GM18517 (cell line): ENCODE results near the gene NAB2.

Experiments used
- ATAC-seq: cut with Tn5 transposase; IDR thresholded peaks from one replicate; pipeline ENCODE4 v1.9.1; 2021; ENCODE audit warnings: mild to moderate bottlenecking, moderate library complexity; ENCODE audit not compliant: unreplicated experiment

Gene NAB2

DNA sequence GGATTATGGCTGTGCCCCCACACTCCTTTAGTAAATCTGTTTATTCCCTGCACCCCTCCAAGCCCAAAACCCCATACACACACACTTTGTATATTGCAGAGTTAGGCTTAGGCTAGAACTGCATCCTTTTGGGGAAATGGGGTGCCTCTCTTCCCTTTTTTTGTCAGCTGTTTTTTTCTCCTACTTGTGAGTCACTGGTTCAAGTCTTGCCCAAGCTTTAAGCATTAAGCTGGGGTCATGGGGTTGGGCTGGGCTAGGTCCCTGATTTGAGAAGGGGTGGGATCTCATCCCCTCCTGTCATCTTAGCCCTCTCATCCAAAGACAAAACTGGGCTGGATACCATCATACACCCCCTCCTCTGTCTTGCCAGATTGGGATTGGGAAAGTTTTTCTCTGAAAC is 41.0 kb downstream of the NAB2 start:
- no peak for ATAC-seq

DNA sequence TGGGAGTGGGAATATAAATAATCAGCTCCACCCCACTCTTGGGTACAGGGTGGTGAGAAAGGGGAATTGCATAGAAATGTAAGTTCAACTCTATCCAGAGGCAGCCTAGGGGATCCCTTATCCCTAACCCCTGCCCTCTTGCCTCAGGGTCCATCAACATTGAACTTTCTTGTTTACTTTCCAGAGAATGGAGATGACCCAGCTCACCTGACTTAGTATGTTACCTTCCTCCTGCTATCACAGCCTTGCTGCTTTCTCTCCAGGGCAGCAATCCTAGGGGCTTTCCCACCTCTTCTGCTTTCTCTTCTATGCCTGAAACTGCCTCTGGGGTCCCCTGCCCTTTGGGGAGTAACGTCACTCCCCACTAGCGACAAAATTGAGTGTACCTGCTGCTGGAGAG is 42.0 kb downstream of the NAB2 start:
- ATAC-seq = no peak

DNA sequence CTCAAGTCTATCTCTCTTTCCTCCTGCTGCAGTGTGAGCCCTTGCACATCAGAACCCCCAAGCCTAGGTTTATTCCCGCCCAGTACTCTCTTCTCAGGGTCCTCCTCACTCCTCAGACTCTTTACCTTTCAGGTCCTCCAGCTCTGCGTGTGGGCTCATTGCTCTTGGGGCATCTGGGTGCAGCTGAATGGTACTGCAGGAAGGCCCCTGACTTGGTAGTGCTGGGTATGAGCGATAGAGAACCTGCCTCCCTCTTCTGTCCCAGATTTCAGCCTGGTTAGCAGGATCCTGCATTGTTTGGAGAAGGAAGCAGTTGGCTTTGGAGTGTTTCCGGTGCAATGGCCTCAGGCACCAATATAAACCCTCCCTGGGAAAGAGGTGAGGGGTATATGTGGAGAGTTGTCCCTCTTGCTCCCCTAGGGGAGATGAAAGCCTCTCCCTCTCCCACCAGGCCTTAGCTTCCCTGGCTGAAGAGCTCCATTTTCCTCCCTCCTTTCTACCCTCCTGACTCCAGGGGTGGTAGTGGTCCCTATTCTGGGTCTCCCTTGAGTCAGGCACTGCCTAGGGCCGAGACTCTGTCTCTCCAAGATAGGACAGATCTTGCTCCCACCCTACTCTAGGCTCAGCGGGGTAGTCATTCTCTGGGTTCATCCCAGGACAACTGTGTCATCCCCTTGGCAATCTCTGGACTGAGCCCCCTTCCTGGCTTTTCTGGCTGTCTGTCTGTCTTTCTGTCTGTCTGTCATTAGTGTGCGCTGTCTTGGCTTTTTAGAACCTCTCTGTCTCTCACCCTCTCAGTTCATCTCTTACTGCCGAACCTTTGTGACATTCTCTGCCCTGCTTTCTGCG is 43.2 kb downstream of the NAB2 start:
- ATAC-seq = no peak

DNA sequence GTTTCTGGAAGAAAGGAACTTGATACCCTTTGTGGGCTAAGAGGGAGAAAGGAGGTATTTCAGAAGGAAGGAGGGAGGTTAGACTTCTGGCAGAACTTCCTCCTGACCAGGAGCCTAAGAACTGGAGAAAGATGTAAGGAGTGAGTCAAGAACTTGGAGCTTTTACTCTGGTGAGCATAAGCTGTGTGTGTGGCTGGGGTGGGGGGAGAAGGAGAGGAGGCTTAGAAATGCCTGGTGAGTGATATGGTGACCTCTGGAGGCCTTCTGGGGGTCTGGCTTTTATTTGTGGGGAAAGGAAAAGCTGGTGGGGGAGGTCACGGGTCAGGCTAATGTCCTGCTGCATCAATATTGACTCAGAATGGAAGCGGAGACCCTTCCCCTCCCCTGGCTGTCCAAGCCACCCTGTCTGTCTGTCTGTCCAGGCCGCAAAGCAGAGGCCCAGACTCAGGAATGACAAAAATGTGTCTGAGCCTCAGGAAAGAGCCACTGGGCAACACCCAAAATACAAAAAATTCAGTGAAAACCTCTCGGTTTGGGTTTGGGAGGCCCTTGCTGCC is 44.2 kb downstream of the NAB2 start:
- ATAC-seq = no peak

DNA sequence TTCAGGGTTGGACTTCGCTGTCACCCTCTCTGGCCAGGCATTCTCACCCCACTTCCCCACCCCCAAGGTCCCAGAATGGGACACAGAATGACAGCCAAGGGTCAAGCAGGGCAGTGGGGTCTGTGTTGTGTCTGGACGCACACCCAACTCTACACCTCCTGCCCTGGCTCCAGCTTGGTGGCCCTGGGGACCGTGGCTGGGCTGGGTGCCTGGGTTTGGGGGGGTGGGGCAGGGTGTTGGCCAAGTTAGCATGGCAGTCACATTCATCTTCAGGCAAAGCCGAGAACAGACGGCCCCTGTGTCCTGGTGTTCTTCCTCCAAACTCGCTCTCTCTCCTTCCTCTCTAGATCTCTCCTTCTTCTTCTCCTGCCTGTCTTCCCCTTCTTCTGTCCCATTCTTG is 45.0 kb downstream of the NAB2 start:
- no peak for ATAC-seq

DNA sequence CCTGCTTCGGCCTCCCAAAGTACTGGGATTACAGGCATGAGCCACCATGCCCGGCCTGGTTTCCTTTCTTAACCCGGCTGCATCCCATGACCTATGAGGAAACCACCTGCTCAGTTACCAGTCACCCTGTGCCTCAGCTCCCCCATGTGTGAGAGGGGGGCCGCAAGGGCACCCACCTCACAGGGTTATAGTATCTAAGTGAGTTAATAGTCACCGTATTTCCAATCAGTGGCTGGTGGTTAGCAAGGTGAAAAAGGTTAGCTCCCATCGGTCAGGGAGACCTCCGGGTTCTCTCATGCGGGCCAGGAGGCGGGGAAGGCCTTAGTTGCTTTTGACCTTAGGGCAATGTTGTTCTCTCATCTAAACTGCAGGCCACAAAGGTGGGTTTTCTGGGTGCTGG is 46.0 kb downstream of the NAB2 start:
- ATAC-seq = no peak

DNA sequence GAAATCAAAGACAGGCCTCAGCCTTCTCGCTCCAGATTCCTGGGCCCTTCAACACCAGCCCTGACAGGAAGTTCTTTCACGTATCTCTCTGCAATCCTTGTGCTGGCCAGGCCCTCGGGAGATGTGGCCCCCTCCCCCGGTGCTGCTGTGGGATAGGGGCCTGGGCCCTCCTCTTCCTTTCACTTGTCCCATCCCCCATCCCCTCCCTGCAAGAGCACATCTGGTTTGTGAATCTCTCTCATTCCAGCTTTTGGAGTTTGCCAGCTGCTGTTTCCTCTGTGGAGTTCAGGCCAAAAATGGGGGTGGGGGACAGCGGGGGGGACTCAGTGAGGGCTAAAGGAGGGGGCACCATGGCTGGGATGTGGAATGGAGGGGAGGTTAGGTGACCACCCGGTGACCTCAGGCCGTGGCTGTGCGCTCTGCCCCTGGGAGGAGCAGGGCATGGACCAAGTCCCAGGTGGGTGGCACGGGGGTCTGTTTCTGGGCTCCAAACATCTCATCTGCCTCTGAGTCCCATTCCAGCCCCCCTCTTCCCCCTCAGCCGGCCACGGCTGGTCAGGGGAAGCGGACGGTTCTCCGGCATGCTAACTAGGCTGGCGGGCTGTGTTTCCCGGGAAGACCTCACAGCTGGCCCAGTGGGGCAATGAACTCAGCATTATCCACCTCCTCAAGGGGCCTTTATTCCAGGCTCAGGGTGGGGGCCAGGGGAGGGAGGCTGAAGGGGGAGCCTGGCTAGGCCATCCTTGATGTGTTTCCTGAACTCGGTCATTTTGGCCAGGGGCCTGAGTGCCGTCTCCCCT is 46.8 kb downstream of the NAB2 start:
- ATAC-seq = no peak

DNA sequence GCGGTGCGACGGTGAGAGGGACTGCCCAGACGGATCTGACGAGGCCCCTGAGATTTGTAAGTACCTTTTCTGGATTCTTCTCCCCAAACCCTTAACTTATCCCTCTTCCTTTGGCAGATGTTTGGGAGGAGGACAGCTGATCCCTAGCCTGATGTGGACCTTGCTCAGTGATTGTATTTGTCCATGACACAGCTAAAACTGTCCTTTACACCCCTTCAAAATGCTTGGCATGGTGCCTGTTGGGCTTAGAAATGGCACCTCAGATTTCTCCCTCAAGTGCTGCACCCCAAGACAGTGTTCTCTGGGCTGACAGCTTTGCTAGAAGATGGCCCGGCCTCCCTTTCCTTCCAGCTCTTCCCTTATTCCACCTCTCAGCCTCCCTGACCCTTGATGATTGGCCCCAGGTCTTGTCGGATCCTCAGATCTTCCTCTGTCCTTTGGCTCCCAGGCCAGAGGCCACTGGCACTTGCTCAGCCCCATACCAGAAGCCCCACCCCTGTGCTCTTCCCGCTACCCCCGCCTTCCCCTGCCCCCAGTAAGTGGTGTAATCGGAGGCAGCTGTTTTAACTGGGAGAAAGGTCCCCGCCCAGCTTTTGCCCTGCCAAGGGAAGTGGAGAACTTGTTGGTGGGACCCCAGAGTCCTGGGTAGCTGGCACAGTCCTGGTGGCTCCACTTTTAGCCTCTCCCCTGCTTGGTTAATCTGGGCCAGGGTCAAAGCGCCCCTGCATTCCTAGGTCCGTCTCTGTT is 49.8 kb downstream of the NAB2 start:
- no peak for ATAC-seq

DNA sequence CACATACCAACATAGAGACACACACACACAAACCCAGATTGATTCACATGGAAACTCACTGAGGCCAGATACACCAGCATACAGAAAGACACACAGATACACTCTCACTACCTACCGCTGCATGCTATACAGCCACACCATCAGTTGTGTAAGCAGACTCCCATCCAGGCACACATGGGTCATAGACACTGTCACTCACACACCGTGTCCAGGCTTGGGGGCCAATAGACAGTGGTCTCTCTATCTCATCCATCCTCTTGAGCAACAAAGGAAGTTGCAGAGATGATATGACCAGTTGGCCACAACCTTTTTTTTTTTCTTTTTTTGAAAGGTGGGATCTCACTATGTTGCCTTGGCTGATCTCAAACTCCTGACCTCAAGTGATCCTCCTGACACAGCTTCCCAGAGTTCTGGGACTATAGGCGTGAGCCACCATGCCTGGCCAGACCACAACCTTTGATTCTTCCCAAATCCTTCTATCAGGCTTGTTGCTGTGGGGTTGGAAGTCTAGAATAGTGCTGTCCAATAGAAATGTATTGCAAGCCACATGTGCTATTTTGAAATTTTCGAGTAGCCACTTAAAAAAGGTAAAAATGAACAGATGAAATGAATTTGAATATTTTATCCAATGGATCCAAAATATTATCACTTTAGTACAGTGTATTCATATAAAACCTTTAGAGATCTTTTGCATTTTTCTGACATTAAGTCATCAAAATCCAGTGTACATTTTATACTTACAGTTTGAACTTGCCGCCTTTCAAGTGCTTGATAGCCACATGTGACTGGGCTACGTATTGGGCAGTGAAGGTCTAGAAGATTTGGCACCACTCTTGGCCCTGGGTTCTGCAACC is 51.1 kb downstream of the NAB2 start:
- no peak for ATAC-seq

DNA sequence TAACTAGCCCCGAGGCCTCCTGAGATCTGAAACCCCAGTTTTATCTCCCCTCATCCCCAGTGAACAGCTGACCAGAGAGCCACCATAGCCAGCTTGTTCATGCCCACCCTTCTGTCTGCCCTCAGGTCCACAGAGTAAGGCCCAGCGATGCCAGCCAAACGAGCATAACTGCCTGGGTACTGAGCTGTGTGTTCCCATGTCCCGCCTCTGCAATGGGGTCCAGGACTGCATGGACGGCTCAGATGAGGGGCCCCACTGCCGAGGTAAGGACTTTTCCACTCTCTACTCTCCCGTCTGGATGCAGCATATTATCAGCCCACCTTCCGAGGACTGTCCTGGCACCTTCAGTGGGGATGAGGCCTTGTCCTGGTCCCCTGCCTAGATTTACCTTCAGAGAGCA is 52.3 kb downstream of the NAB2 start:
- no peak for ATAC-seq

DNA sequence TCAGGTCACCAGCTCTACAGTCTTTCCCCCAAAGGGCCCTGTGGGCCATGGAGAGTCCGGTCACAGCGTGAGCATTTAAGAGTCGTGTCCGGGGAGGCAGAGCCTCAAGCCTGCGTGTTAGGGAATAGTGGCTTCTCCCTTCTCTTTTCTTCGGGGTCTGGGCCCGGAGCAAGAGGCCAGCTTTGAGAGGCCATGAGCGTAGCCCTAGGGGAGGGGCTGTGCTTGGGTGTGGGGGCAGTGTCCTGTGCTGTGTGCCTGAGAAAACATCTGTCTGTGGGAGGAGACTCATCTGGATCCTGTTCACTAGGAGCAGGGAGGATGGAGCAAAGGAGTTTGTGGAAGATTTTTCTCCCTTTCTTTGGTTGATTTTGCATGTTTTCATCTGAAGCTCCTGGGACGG is 53.2 kb downstream of the NAB2 start:
- no peak for ATAC-seq

DNA sequence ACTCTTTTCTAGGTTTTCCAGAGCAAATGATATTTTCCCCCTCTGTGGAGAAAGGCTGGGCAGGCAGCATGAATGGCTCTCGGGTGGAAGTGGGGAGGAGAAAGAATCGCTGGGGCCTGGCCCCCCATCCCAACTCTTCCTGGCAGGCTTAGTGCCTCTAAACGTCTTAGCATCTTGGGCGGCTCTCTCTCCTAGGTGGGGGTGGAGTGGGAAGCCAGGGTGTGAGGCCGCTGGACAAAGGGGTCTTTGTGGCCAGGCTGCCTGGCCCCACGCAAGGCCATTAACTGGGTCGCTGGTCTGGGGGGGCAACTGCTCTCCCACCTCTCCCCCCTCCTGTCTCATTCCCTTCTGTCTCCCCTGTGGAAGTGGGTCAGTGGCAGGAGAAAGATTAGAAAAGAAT is 53.8 kb downstream of the NAB2 start:
- no peak for ATAC-seq

DNA sequence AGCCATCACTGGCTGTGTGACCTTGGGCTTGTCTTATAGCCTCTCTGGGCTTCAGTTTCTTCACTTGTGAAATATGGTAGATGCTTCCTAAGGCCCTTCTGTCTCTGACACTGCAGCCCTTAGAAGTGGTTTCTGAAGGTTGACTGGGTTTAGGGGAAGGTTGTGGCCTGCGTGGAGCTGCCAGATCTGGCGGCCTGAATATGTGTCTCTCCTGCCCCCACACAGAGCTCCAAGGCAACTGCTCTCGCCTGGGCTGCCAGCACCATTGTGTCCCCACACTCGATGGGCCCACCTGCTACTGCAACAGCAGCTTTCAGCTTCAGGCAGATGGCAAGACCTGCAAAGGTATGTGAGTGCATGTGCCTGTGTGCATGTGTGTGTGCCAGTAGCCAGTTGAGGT is 54.5 kb downstream of the NAB2 start:
- no peak for ATAC-seq
